HAP-1 (cell line): ENCODE data around the gene MTA2.
"Not testable (repeated sequence)": the region's sequence is repeated elsewhere in the genome, so short reads cannot be mapped to it uniquely, and the experiment has no call there.

ENCODE experiments used
- DNase-seq, 2 experiments: peaks; one replicate each; pipeline ENCODE4 v3.0.0-alpha.2; 2016 to 2020; ENCODE audit warnings: low spot score in 2 of 2
- H3K27me3 ChIP-seq: fragments of 250-450 bp; sonication (Bioruptor Pico); 2 replicates; pipeline ENCODE4 v1.5.1; 2020; ENCODE audit warnings: low read depth, mild to moderate bottlenecking, moderate library complexity
- H3K36me3 ChIP-seq: fragments of 250-450 bp; sonication (Bioruptor Pico); replicated peaks from 2 replicates; pipeline ENCODE4 v1.5.1; 2020; ENCODE audit warnings: mild to moderate bottlenecking
- H3K4me1 ChIP-seq: fragments of 250-450 bp; sonication (Bioruptor Pico); 2 replicates; pipeline ENCODE4 v1.5.1; 2020; ENCODE audit warnings: mild to moderate bottlenecking
- H3K4me3 ChIP-seq: fragments of 250-450 bp; sonication (Bioruptor Pico); 2 replicates; pipeline ENCODE4 v1.5.1; 2020; ENCODE audit warnings: mild to moderate bottlenecking, moderate library complexity
- H3K9me3 ChIP-seq: fragments of 250-450 bp; sonication (Bioruptor Pico); 2 replicates; pipeline ENCODE4 v1.5.1; 2020; ENCODE audit warnings: mild to moderate bottlenecking, moderate library complexity
- in situ Hi-C: fragments of 300-500 bp; cut with MboI; formaldehyde crosslinking; loops from 3 replicates; pipeline ENCODE4 v1.14.3; 2020; ENCODE audit warnings: low sequenced_read_pairs, inconsistent platforms, mixed read lengths

The MTA2 gene

DNA sequence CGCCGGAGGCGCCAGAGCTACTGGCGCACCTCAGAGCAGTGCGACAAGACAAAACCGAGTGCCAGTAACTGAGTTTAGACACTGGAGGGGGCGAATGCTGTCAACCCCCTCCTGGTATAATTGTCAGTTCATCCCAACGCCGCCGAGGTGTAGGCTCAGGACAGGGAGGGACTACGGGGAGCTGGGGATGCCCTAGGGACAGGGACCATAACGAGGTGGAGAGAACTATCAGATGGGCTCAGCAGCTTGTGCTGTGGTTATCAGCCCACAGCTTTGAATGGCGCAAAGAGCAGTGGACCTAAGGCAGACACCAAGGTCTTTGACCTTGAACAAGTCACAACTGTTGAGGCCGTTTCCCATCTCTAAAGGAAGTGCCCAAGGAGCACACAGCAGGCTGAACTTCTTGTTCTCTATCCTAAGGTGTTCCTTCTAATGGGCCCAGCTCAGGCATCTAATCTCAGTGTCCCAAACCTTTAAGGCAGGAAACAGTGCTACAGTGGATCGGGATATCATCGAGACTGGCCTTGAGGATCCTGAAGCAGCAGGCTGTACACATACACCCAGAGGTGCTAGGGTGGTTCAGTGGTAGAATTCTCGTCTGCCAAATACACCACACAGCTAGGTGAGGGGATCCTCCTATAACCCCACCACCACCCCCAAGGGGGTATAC is 9.4 kb downstream of the MTA2 start:
- Histone ChIP-seq H3K27me3 (no peaks in the 10 kb centered on the region), H3K4me3 (peak overlapping the region; percentile 90), H3K4me1 (peaks cover 4% of the 10 kb centered on the region), H3K36me3 (peaks cover 63% of the 10 kb centered on the region), H3K9me3 (no peaks in the 10 kb centered on the region)
- in situ Hi-C loops = no loop called here
- no peak for DNase-seq

DNA sequence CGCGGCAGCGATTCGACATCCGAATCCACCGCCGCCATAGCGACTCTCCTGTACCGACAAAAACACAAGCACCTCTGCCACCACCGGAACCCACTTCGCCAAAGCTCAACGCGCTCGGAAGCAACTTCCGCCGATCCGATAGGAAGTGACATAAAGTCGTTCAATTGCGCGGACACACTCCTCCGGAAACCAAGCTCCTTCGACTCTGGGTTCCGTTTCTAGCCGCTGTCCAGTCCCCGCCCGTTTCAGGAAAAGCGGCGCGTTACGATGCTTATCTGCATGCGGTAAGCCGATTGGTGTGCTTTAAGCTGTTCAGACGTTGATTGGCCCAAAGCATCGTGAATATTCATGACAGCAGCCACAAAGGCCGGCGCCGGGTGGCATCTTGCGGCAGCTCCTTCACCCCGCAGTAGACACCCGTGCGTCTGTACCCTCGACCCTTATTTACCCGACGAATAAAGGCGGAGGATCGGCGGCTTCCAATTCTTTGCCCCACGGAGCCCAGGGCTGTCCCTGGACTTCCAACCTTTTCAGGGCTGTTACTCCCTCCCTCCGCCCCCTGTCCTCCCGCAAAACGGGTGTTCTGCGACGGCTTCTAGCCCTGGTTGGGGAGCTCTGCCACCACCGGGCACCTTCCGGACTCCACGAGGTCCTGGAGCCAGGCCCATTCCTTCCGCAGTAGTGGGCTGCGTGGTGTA is 10.1 kb downstream of the MTA2 start, which contains the start of gene TUT1:
TSS of gene TUT1 (minus strand) at position 76 of the 698 bp plus-strand sequence. CDS start at position 38, 38 bp downstream.
- H3K4me1 ChIP-seq = peaks cover 4% of the 10 kb centered on the region
- peaks cover 60% of the 10 kb centered on the region for H3K36me3 ChIP-seq
- H3K9me3 ChIP-seq = no peaks in the 10 kb centered on the region
- in situ Hi-C loops = no loop called here
- H3K4me3 ChIP-seq = peak within 1 kb of the TSS; percentile 90
- DNase-seq = peak; percentile 96 to 98
- no peaks in the 10 kb centered on the region for H3K27me3 ChIP-seq

DNA sequence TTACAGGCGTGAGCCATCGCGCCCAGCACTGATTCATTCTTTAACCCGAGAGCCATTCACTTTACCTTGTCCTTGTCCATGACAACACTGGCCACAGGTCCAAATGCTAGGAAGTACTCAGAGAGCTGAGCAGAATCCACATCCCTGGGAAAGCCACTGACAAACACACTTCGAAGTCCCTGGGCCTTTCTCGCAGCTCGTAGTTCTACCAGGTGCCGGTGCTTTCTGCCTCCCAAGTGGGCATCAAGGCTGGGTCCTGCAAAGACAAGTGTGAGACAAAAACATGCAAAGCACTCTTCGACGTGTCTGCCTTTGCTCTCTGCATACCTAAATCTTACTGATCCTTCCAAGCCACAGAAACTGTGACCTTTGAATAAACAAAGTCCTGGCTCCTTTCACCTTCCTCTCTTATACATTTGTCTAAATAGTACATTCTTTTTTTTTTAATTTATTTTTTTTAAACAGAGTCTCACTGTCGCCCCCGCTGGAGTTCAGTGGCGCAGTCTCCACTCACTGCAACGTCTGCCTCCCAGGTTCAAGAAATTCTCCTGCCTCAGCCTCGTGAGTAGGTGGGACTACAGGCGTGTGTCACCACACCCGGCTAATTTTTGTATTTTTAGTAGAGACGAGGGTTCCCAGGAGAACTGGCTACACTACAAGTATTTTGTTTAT is 12.6 kb downstream of the MTA2 start:
- Histone ChIP-seq H3K4me1 (peaks cover 4% of the 10 kb centered on the region), H3K36me3 (peaks cover 53% of the 10 kb centered on the region), H3K27me3 (no peaks in the 10 kb centered on the region), H3K9me3 (no peaks in the 10 kb centered on the region), H3K4me3 (no peak overlapping the region)
- no peak for DNase-seq
- in situ Hi-C loops = no loop called here

DNA sequence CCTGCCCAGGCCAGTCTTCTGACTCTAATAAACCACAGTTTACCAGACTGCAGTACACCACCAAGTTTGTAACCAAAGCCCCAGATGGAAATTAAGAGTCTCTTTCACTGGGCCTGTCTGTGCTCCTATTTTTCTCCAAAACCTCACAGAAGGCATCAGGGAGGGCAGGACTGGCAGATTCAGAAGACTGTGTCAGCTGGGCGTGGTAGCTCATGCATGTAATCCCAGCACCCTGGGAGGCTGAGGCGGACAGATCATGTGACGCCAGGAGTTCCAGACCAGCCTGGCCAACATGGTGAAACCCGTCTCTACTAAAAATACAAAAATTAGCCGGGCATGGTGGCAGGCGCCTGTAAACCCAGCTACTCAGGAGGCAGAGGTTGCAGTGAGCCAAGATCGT is 16.3 kb downstream of the MTA2 start:
- H3K36me3 ChIP-seq = peaks cover 61% of the 10 kb centered on the region
- H3K27me3 ChIP-seq, DNase-seq, H3K4me1 ChIP-seq, in situ Hi-C loops, H3K9me3 ChIP-seq, H3K4me3 ChIP-seq: not testable (repeated sequence)

DNA sequence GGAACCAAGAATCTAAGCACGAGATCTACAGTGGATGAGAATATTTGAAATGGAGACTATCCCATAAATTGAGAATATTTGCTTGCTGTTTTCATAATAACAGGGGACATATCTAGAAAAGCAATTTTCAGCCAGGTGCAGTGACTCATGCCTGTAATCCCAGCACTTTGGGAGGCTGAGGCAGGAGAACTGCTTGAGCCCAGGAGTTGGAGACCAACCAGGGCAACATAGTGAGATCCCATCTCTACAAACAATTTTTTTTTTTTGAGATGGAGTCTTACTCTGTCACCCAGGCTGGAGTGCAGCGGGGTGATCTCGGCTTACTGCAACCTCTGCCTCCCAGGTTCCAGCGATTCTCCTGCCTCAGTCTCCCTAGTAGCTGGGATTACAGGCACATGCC is 19.9 kb downstream of the MTA2 start:
- H3K9me3 ChIP-seq, in situ Hi-C loops, H3K27me3 ChIP-seq, H3K4me3 ChIP-seq, H3K4me1 ChIP-seq, DNase-seq: not testable (repeated sequence)
- peaks cover 60% of the 10 kb centered on the region for H3K36me3 ChIP-seq

DNA sequence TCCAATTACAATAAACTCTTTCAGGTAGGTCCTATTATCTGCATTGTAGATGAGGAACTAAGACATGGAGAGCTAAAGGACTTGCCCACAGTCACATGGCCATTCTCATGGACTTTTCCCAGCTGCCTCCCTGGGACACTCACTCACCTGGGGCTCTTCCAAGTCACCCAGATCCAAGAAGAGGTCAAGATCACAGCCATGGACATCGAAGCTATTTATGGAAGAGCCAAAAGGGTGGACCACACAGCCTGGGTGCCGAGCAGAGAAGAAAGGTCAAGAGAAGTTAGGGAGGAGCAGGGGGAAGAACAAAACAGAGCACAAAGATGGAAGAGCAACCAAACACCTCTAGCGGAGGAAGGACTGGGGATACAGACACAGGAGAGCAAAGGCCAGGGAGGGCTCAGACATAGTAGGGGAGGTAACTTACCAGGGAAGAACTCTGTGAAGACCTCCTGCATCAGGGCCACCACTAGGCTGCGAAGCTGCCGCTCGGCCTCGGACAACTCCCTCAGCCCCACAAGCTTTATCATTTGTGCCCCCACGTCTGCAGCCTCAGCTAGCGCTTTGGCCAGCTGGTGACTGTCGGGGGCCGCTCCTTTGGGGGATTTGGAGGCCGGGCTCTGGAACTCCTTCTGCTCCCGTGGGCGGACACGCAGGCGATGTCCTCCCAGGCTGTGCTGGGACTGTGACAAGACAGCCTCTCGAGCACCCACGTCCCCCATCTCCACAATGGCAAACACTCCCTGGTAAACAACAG is 20.5 kb downstream of the MTA2 start:
- no peaks in the 10 kb centered on the region for H3K4me1 ChIP-seq
- in situ Hi-C loops = no loop called here
- peaks cover 61% of the 10 kb centered on the region for H3K36me3 ChIP-seq
- H3K4me3 ChIP-seq = no peak overlapping the region
- no peaks in the 10 kb centered on the region for H3K27me3 ChIP-seq
- H3K9me3 ChIP-seq = no peaks in the 10 kb centered on the region
- no peak for DNase-seq

DNA sequence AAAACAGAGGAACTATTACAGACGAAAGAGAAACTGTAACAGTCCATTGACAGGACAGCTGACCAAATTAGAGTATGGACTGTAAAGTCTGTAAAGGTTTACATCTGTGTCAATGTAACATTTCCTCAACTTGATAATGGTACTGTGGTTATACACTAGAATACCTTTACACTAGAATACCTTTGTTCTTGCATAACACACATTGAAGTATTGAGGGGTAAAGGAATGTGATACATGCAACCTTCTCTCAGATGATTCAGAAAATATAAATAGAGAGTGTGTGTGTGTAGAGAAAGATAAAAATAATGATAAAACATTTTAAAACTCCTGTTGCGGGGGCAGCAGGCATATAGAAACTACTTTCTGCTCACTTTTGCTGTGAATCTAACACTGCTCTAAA is 22.4 kb downstream of the MTA2 start:
- DNase-seq = no peak
- Histone ChIP-seq H3K4me1 (peaks cover 11% of the 10 kb centered on the region), H3K9me3 (no peaks in the 10 kb centered on the region), H3K27me3 (no peaks in the 10 kb centered on the region), H3K4me3 (no peak overlapping the region), H3K36me3 (peaks cover 66% of the 10 kb centered on the region)
- in situ Hi-C loops = no loop called here

DNA sequence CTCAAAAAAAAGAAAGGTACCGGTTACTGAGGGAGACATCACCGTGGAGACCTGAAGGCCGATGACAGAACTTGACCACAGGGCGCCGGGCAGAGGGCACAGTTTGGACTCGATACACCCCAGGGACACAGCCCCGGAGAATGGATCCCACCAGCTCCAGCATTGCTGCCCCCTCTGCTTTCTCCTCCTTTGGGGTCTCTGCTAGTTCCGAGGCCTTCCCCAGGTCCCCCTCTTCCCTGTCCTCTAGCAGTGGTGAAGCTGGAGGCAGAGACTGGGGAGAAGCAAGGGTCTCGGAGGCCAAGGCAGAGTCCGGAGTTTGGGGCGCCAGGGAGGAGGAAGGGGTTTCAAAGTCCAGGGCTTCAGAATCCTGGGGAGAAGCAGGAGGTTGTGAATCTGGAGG is 23.1 kb downstream of the MTA2 start:
- Histone ChIP-seq H3K36me3 (peaks cover 65% of the 10 kb centered on the region), H3K4me3 (no peak overlapping the region), H3K4me1 (peaks cover 11% of the 10 kb centered on the region), H3K27me3 (no peaks in the 10 kb centered on the region), H3K9me3 (no peaks in the 10 kb centered on the region)
- DNase-seq = no peak
- in situ Hi-C loops = no loop called here

DNA sequence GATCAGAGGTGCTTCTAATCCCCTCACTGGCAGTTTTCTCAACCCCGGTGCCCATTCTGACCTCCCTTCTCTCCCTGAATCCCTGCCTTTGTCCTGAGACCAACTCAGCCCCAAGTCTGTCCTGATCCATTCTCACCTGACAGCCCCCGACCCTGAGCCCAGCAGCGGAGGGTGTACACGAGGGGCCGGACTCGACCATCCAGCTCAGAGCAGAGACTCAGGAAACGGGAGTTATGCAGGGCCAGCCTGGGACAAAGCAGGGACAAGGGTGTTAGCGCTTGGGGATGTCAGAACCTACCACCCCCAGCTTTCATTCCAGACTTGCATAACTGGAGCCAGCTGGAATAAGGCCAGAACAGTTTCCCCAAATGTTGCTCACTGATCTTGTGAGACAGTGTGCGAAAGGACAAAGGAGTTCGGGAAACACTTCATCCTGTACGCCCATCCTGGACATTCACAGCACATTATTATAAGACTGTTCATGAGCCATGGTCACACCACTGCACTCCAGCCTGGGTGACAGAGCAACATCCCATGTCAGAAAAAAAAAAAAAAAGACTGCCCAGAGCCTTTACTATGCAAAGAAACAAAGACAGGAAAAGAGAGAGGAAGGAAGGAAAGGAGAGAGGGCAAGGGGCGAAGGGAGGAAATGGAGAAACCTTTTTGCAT is 24.5 kb downstream of the MTA2 start:
- in situ Hi-C loops = no loop called here
- Histone ChIP-seq H3K9me3 (no peaks in the 10 kb centered on the region), H3K4me3 (no peak overlapping the region), H3K36me3 (peaks cover 73% of the 10 kb centered on the region), H3K27me3 (no peaks in the 10 kb centered on the region), H3K4me1 (peaks cover 14% of the 10 kb centered on the region)
- DNase-seq = no peak

DNA sequence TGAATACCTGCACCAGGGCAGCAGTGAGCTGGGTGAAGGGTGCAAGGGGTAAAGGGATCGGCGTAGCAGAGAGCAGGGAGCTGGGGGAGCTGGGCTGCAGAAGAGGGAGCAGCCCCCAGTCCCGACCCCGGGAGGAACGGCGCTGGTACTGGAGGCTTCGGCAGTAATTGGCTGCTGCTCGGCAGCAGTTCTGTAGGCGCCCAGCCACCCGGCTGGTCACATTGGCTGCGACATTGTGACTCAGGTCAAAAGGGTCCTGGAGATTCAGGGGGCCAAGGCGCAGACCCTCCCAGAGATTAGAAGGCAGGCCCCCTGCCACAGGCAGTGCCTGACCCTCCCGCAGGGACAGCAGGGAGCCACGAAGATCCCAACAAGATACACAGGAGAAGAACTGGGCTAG is 25.8 kb downstream of the MTA2 start:
- Histone ChIP-seq H3K9me3 (no peaks in the 10 kb centered on the region), H3K4me3 (no peak overlapping the region), H3K36me3 (peaks cover 75% of the 10 kb centered on the region), H3K4me1 (peaks cover 22% of the 10 kb centered on the region), H3K27me3 (no peaks in the 10 kb centered on the region)
- in situ Hi-C loops = no loop called here
- no peak for DNase-seq

DNA sequence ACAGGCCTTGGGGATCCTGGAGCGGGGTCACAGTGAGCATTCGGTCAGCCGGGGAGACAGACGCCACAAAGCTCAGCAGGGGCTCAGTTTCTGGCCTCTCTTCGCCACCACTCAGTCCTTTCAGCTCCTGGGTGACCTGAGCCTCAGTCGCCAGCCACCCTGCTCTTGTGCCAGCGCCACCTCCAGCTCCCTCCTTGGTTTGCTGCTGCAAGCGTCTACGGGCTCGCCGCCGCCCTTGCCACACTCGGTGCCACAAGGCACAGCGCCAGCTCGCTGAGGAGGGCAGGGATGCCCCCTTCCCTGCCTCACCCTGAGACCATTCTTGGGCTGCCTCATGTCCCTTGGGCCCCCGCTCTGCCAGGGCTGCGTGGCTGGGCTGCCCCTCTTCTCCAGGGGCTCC is 26.5 kb downstream of the MTA2 start:
- peak overlapping the region; percentile 89 for H3K4me3 ChIP-seq
- peaks cover 79% of the 10 kb centered on the region for H3K36me3 ChIP-seq
- in situ Hi-C loops = no loop called here
- no peak for DNase-seq
- H3K4me1 ChIP-seq = peaks cover 24% of the 10 kb centered on the region
- no peaks in the 10 kb centered on the region for H3K9me3 ChIP-seq
- no peaks in the 10 kb centered on the region for H3K27me3 ChIP-seq

DNA sequence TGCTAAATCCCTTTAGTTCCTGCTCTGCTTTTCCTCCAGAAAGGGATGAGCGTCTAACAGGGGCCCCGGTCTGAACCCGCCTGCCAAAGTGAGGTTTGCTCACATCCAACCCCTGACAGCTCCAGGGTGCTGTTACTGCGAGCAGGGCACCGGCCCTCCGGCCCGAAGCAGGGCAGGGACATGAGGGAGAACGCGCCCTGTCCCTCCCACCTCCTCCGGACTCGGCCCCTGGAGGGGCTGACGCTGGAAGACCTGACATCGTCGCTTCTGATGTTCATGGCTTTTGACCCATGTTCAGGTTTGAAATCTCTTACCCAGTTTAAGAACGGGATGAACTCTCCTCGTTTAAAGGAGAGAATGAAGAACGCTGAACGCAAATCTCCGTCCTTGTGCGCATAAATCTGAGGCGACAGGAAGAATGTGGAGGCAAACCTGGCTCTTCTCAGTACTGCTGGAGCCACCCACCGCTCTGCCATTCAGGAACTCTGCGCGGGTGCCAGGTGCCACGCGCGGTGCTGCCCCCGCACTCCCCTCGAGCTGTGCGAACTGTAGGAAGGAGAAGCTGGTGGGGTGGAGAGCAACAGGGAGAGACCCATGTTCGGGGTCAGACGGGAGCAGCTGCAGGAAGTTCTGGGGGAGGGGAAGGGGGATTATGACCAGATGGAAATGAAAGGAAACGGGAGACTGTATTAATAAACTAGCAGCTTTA is 27.1 kb downstream of the MTA2 start:
- DNase-seq = peak in 1 of 2 experiments; percentile 50
- peaks cover 82% of the 10 kb centered on the region for H3K36me3 ChIP-seq

More for the DNA sequence above, 27.1 kb downstream of the MTA2 start:
- Histone ChIP-seq H3K4me3 (peak overlapping the region; percentile 89), H3K4me1 (peaks cover 25% of the 10 kb centered on the region), H3K9me3 (no peaks in the 10 kb centered on the region), H3K27me3 (no peaks in the 10 kb centered on the region)
- in situ Hi-C loops = no loop called here
